GM12878 (cell line): ENCODE data around the gene SLC38A8.

Source experiments
- BHLHE40 ChIP-seq, 2 experiments: fragments of 450-650 bp in 1 of 2; IDR thresholded peaks; 2 replicates each; pipeline ENCODE4 v1.6.1; 2011 to 2017; ENCODE audit warnings: low read depth in 2 of 2, borderline replicate concordance in 1 of 2, improper control_type of control experiment in 1 of 2, low read length in 1 of 2, mild to moderate bottlenecking in 1 of 2
- ELK1 ChIP-seq: IDR thresholded peaks from 2 replicates; pipeline ENCODE4 v1.6.1; 2012; ENCODE audit warnings: low read depth, low read length, improper control_type of control experiment
- LARP7 ChIP-seq: fragments of 450-650 bp; IDR thresholded peaks from 2 replicates; pipeline ENCODE4 v1.6.1; 2017; ENCODE audit warnings: mild to moderate bottlenecking
- NRF1 ChIP-seq: conservative IDR thresholded peaks from 2 replicates; pipeline ENCODE4 v1.6.1; 2011; ENCODE audit warnings: mild to moderate bottlenecking, low read depth, low read length, improper control_type of control experiment

GRCh38 chr16:84033251-84034195, 9.1 kb downstream of the SLC38A8 start:
- TF ChIP-seq NRF1 (no peak), BHLHE40 (IDR thresholded peaks at IDR 0.05; ENCODE audit: borderline replicate concordance in 1 of 2, low read depth in 2 of 2, low read length in 1 of 2) (no peak), ELK1 (no peak), LARP7 (no peak)
